Progenitor cell of endocrine pancreas (in vitro differentiated cells): ENCODE data around the gene XPNPEP2. TPM values are rescaled to one million over a fixed set of nuclear protein-coding genes. Genes with fewer than 3 reads are reported as not detected.

Source experiments
- DNase-seq: peaks from one replicate; pipeline ENCODE4 v3.0.0; 2021; ENCODE audit warnings: low spot score; ENCODE audit not compliant: unreplicated experiment
- H3K27ac Mint-ChIP-seq: 2 replicates; pipeline ENCODE4 v1.8.0; 2021; ENCODE audit warnings: mild to moderate bottlenecking, moderate library complexity, mixed read lengths
- H3K27me3 Mint-ChIP-seq: 2 replicates; pipeline ENCODE4 v1.8.0; 2021; ENCODE audit warnings: mixed read lengths
- H3K36me3 Mint-ChIP-seq: 2 replicates; pipeline ENCODE4 v1.8.0; 2022; ENCODE audit warnings: mixed read lengths; ENCODE audit not compliant: insufficient read depth
- H3K4me1 Mint-ChIP-seq: 2 replicates; pipeline ENCODE4 v1.8.0; 2021; ENCODE audit warnings: low read depth, mixed read lengths
- H3K4me3 Mint-ChIP-seq: 2 replicates; pipeline ENCODE4 v1.8.0; 2021; ENCODE audit warnings: low read depth, mild to moderate bottlenecking, moderate library complexity, mixed read lengths
- H3K9me3 Mint-ChIP-seq: 2 replicates; pipeline ENCODE4 v1.8.0; 2021; ENCODE audit warnings: low read depth, mixed read lengths
- total RNA-seq: library from RNA; stranded (reverse); gene quantifications from 2 replicates; pipeline ENCODE4 v1.2.1, GENCODE V29; 2021
- TF ChIP-seq, protein P1 (sequence below): fragments of 200-600 bp; sonication (generic); IDR thresholded peaks from one replicate; pipeline ENCODE4 v1.5.0; 2021; ENCODE audit warnings: antibody characterized with exemption, mild to moderate bottlenecking; ENCODE audit not compliant: unreplicated experiment

Gene XPNPEP2
- total RNA-seq, 1 donor from 2014 or later = not detected

DNA sequence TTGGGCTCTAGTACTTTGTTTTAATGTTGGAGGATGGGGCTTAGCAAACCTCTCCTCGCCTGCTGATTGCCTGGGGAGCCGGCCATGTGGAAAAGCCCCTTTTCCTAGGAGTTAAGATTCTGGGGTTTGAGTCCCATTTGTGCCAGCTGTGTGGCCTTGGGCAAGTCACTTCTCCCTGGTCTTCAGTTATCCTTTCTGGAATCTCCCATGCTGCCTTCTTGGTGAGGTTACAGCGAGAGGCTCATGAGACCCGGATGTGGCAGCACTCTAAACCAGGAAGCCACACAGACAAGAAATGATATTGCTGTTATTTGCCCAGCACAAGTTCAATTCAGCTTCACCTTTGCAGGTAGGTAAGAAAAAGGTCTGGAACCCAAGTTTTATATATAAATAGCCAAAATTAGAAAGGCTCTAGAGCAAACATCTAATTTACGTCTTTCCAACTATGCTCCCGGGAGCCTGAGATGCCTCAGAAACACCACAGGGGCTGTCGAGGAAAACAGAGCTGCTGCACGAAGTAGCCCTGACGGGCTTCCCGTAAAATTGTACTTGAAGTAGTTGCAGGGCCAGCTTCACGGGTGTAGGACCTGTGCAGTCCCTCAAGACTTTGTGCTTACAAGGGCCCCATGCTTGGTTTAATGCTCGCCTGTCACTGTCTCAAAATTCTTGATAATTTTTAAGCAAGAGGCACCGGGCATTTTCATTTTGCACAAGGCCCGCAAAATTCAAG lies 32.7 kb downstream of the XPNPEP2 start:
- Mint-ChIP-seq H3K4me1 (no peaks in the 10 kb centered on the region), H3K27me3 (no peaks in the 10 kb centered on the region), H3K4me3 (no peak overlapping the region)

DNA sequence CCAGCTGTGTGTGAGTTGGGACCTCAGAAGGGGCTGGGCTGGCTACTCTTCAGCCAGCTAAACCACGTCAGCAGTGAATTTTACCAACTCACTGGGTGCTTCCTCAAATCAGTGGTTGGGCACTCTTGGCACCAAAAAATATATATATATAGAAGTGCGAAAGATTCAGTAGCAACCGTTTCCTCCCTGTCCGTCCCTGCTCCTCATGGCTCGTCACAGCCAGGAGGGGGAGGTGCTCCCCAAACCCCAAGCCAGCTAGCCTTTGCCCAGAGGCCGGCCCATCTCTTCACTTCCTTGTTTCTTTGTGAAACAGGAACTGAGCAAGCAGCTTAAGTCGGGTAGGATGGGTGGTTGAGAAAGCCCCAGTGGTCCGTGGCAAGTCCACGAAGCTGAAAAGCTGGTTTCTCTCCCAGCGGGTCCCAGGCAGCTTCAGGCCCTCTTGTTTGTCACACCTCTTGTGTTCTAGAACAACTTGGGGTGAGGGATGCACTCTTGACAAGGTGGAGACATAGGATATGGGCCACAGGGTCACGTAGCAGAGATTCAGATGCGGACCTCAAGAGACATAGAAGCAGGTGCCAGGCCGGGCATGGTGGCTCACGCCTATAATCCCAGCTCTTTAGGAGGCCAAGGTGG lies 34.1 kb downstream of the XPNPEP2 start:
- Mint-ChIP-seq H3K27me3 (no peaks in the 10 kb centered on the region), H3K36me3 (no peaks in the 10 kb centered on the region), H3K27ac (no peak overlapping the region), H3K4me1 (peaks cover 1% of the 10 kb centered on the region), H3K4me3 (no peak overlapping the region), H3K9me3 (no peaks in the 10 kb centered on the region)
- TF ChIP-seq, protein P1, sequence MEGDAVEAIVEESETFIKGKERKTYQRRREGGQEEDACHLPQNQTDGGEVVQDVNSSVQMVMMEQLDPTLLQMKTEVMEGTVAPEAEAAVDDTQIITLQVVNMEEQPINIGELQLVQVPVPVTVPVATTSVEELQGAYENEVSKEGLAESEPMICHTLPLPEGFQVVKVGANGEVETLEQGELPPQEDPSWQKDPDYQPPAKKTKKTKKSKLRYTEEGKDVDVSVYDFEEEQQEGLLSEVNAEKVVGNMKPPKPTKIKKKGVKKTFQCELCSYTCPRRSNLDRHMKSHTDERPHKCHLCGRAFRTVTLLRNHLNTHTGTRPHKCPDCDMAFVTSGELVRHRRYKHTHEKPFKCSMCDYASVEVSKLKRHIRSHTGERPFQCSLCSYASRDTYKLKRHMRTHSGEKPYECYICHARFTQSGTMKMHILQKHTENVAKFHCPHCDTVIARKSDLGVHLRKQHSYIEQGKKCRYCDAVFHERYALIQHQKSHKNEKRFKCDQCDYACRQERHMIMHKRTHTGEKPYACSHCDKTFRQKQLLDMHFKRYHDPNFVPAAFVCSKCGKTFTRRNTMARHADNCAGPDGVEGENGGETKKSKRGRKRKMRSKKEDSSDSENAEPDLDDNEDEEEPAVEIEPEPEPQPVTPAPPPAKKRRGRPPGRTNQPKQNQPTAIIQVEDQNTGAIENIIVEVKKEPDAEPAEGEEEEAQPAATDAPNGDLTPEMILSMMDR = no peak
- DNase-seq = no peak

More for the DNA sequence above, 32.7 kb downstream of the XPNPEP2 start:
- no peak for DNase-seq
- TF ChIP-seq, protein P1 = no peak
- Mint-ChIP-seq H3K27ac (no peak overlapping the region), H3K36me3 (no peaks in the 10 kb centered on the region), H3K9me3 (no peaks in the 10 kb centered on the region)

DNA sequence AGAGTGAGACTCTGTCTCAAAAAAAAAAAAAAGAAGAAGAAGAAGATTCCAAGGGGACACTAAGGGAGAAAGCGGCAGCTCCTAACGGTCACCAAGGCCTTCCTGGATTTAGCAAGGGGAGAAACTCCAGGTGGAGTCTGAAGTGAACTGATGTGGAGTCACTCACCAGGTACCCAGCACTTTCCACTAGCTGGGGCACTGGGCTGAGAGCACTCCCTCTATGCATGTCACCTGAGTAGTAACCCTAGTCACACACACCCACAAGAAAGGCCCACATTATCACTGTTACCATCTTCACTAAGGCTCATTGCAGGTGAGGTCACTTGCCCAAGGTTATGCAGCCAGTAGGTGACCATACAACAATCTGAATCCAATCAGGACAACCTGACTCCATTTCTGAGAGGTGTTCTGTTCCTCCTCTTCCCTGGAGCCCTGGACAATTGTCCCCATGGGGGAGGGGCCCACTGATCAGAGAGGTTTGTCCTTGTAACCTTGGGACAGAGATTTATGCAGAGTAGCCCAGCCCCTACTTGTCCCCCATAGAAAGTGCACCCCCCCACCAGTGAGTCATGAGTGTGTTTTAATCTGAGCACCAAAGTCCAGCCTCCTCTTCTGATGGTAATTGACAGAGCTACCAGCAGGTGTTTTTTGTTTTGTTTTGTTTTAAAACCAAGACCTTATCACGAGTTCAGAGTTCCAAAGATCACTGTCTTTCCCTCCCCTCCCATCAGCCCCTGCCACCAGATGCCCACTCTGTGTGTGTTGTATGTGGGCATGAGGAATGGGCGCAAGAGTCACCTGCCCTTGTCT lies 35.1 kb downstream of the XPNPEP2 start:
- no peak for DNase-seq
- Mint-ChIP-seq H3K4me3 (no peak overlapping the region), H3K4me1 (peaks cover 1% of the 10 kb centered on the region), H3K27me3 (no peaks in the 10 kb centered on the region), H3K36me3 (no peaks in the 10 kb centered on the region), H3K27ac (no peak overlapping the region), H3K9me3 (peaks cover under 1% of the 10 kb centered on the region)
- TF ChIP-seq, protein P1 = no peak

DNA sequence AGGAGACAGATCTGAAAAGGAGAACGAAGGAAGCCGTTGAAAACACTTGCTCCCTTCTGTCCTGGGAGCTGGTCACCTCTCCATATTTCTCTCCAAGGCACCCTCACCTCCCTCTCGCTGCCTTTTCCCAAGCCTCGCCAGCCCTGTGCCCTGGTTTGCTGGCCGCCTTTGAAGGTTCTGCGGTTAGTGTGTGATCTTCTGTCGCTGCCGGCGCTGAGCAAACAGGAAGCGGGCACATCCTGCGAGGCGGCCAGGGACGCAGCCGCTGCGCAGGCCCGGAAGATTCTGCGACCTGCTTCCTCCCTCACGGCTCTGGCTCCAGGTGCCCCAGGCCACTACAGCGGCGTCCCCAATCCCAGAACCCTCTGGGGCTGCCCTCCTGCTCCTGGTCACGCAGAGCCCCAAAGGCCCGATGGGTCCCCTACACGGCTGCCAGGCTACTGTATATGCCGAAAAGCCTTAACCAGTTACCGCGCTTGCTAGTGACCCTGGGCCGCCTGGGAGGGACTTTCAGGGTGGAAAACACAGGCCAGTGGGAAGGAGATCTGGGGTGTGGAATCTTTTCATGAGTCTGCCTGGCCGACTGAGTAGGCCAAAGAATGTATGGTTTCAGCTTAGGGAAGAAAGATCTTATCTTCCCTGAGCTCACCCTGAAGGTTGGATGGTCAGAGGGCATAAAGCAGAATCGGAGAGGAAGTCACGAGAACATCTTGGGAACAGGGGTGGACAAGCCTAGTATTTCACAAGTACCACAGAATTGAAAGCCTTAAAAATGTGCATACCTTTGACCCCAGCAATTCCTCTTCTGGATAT lies 38.6 kb downstream of the XPNPEP2 start:
- TF ChIP-seq, protein P1 = no peak
- Mint-ChIP-seq H3K27me3 (no peaks in the 10 kb centered on the region), H3K4me1 (peaks cover 1% of the 10 kb centered on the region), H3K27ac (no peak overlapping the region), H3K4me3 (no peak overlapping the region), H3K36me3 (peaks cover 1% of the 10 kb centered on the region), H3K9me3 (peaks cover 7% of the 10 kb centered on the region)
- DNase-seq = no peak
